Measurements from ENCODE around the gene IL6ST.

The IL6ST gene

DNA sequence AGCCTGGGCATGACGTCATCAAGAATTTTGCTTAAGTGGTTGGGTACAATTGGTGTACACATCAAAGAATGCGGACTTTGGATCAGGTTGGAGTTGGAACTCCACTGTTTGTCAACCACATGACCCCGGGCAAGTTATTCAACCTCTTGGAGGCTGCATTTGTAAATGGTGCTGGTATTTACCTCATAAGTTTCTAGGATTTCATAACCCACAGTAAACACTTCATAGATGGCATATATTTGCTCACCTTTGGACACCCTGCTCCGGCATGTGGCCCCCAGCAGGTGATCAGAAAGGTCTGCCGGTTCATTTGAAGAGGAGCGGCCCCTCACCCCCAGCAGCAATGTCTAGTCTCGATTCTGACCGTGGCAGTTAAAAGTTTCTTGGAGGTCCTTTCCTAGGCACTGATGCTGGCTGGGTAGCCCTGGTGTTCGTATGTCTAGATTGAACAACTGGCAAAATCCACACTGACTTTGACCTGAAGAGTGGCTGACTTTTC is 60.6 kb downstream of the IL6ST start:
- DNase-seq (ENCODE audit: low spot score) = no peak
- no peak for TF ChIP-seq CTCF (IDR thresholded peaks at IDR 0.05; ENCODE audit: extremely low read depth, insufficient read depth, missing control alignments)
- in situ Hi-C loops (cut with MboI; ENCODE audit: low pct_unique_long_range_greater_than_20kb, low sequenced_read_pairs, unreplicated experiment) = no loop called here

DNA sequence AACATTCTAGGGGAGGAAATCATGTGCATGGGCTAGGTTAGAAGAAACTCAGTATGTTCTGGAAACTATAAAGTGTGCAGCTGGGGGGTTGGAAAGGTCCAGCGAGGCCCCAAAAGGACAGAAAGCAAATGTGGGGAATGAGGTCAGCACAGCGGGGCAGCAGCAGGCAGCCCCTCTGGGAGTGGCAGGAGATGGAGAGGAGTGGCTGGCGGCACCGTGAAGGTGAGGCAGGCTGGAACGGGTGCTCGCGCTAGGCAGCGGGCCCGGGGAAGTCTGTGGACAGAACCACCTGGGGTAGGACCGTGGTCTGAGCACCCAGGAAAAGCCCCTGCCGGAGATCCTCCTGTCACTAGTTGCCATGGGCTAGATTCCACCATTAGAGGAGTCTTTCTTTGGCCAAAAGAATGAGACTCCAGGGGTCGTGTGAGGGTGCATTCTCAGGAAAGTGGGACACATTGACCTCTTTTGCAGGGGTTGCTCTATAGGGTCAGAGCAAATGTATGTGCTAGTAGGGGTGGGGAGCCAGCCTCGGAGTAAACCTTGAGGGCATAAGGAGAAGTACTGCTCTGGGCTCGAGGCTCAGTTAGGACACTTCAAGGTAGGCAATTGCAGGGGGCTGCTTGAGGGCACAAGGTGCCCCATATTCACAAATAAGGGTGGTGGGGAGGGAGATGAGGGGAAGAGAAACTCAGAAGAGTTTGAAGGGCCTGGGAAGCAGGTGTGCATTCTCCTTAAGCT is 61.2 kb downstream of the IL6ST start:
- DNase-seq (ENCODE audit: low spot score) = no peak
- in situ Hi-C loops (cut with MboI; ENCODE audit: low pct_unique_long_range_greater_than_20kb, low sequenced_read_pairs, unreplicated experiment) = no loop called here
- no peak for TF ChIP-seq CTCF (IDR thresholded peaks at IDR 0.05; ENCODE audit: extremely low read depth, insufficient read depth, missing control alignments)

- TF ChIP-seq CTCF (IDR thresholded peaks at IDR 0.05; ENCODE audit: extremely low read depth, insufficient read depth, missing control alignments) = no peak
- in situ Hi-C loops (cut with MboI; ENCODE audit: low pct_unique_long_range_greater_than_20kb, low sequenced_read_pairs, unreplicated experiment) = no loop called here
These were observed 62.1 kb downstream of the IL6ST start for GRCh38 chr5:55932700-55933099.

GRCh38 chr5:55929020-55929799 is 65.6 kb downstream of the IL6ST start:
- in situ Hi-C loops (cut with MboI; ENCODE audit: low pct_unique_long_range_greater_than_20kb, low sequenced_read_pairs, unreplicated experiment) = no loop called here
- no peak for DNase-seq (ENCODE audit: low spot score)
- TF ChIP-seq CTCF (IDR thresholded peaks at IDR 0.05; ENCODE audit: extremely low read depth, insufficient read depth, missing control alignments) = no peak

More at GRCh38 chr5:55932700-55933099, 62.1 kb downstream of the IL6ST start:
- no peak for DNase-seq (ENCODE audit: low spot score)

GRCh38 chr5:55927861-55928655 is 66.7 kb downstream of the IL6ST start:
- TF ChIP-seq CTCF (IDR thresholded peaks at IDR 0.05; ENCODE audit: extremely low read depth, insufficient read depth, missing control alignments) = no peak
- in situ Hi-C loops (cut with MboI; ENCODE audit: low pct_unique_long_range_greater_than_20kb, low sequenced_read_pairs, unreplicated experiment) = no loop called here
- no peak for DNase-seq (ENCODE audit: low spot score)

DNA sequence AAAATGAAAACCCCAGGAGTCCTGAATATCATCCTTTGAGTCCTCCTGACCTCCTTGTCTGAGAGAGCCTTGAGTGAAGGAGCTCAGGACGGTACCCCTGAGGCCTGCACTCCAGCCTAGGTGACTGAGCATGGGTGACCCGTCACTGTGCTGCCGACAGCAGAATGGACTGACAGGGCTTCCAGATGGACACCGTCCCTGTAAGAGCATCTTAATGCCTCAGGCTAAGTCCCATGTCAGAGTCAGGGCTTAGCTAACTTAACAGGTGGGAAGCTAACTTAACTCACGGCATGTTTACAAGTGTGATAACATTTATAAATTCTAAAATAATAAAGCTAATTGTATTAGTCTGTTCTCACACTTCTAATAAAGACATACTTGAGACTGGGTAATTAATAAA is 68.3 kb downstream of the IL6ST start:
- DNase-seq (ENCODE audit: low spot score) = no peak
- in situ Hi-C loops (cut with MboI; ENCODE audit: low pct_unique_long_range_greater_than_20kb, low sequenced_read_pairs, unreplicated experiment) = no loop called here
- no peak for TF ChIP-seq CTCF (IDR thresholded peaks at IDR 0.05; ENCODE audit: extremely low read depth, insufficient read depth, missing control alignments)
